Measurements from ENCODE around the gene CORO2A.

GRCh38 chr9:98189412-98189811 lies 3.0 kb downstream of the CORO2A start:
- TF ChIP-seq EP300 (IDR thresholded peaks at IDR 0.05): no peak
- TF ChIP-seq CTCF (IDR thresholded peaks at IDR 0.05): no peak

Measured in esophagus muscularis mucosa (tissue), 3 donors.